Natural killer cell (primary cell): Measurements from ENCODE around the gene ASIC2. TPM values are rescaled to one million over a fixed set of nuclear protein-coding genes. Genes with fewer than 3 reads are reported as not detected.

Source experiments
- ATAC-seq, 3 donors: fragments of 150-1000 bp in 2 of 3; fragments of 200-7000 bp in 1 of 3; cut with Tn5 transposase; 1 replicate in 1 of 3; 2 replicates in 2 of 3; pipeline ENCODE4 v1.10.0; 2021; ENCODE audit warnings: mild to moderate bottlenecking in 2 of 3, moderate library complexity in 2 of 3
- DNase-seq, 2 donors: peaks; one replicate each; pipeline versions ENCODE4 v3.0.0 to v3.0.0-alpha.2; 2013 to 2021; ENCODE audit warnings: mixed read lengths in 1 of 2
- H3K27ac ChIP-seq: one replicate; pipeline ENCODE4 v1.5.1; 2013; ENCODE audit warnings: mild to moderate bottlenecking, low read length
- H3K27me3 ChIP-seq: one replicate; pipeline ENCODE4 v1.6.1; 2013; ENCODE audit warnings: low read length; ENCODE audit not compliant: control insufficient read depth, insufficient read depth
- H3K36me3 ChIP-seq: one replicate; pipeline ENCODE4 v1.6.1; 2013; ENCODE audit warnings: low read length; ENCODE audit not compliant: control insufficient read depth, insufficient read depth
- H3K4me1 ChIP-seq: one replicate; pipeline ENCODE4 v1.6.1; 2013; ENCODE audit warnings: low read length; ENCODE audit not compliant: control insufficient read depth, insufficient read depth
- H3K4me3 ChIP-seq: one replicate; pipeline ENCODE4 v1.5.1; 2013; ENCODE audit warnings: low read length
- H3K9me3 ChIP-seq: one replicate; pipeline ENCODE4 v1.6.1; 2013; ENCODE audit warnings: low read length; ENCODE audit not compliant: control insufficient read depth, insufficient read depth
- H3K27ac Mint-ChIP-seq, 2 donors: one replicate each; pipeline ENCODE4 v1.8.0; 2022; ENCODE audit warnings: mild to moderate bottlenecking in 2 of 2, mixed read lengths in 2 of 2, moderate library complexity in 1 of 2
- H3K27me3 Mint-ChIP-seq, 2 donors: one replicate each; pipeline ENCODE4 v1.8.0; 2022; ENCODE audit warnings: low read depth in 2 of 2, mixed read lengths in 2 of 2
- H3K36me3 Mint-ChIP-seq: one replicate; pipeline ENCODE4 v1.8.0; 2022; ENCODE audit warnings: mixed read lengths
- H3K4me1 Mint-ChIP-seq, 2 donors: one replicate each; pipeline ENCODE4 v1.8.0; 2022; ENCODE audit warnings: mixed read lengths in 2 of 2
- H3K4me3 Mint-ChIP-seq: one replicate; pipeline ENCODE4 v1.8.0; 2022; ENCODE audit warnings: mild to moderate bottlenecking, moderate library complexity, mixed read lengths
- H3K9me3 Mint-ChIP-seq, 2 donors: one replicate each; pipeline ENCODE4 v1.8.0; 2022; ENCODE audit warnings: mixed read lengths in 2 of 2
- WGBS: methylation state at CpG from one replicate; pipeline ENCODE4 v1.1.7; 2013; ENCODE audit warnings: missing lambda C conversion rate; ENCODE audit not compliant: insufficient coverage; 5-methylcytosine and 5-hydroxymethylcytosine counted together
- intact Hi-C: fragments of 100-400 bp; cut with micrococcal nuclease; formaldehyde crosslinking; loops from one replicate; pipeline ENCODE4 v1.14.2; 2022
- total RNA-seq, 4 donors: library from RNA; stranded (reverse); fragments of 120-200 nt in 1 of 4; gene quantifications; one replicate each; pipeline versions ENCODE4 v1.2.3 to v1.2.4, GENCODE V29; 2013 to 2022
- TF ChIP-seq, protein P1 (sequence below): fragments of 200-600 bp; IDR thresholded peaks from one replicate; pipeline ENCODE4 v1.8.0; 2022; ENCODE audit warnings: antibody characterized with exemption

ASIC2 gene
- total RNA-seq, 3 donors from 2014 or later (not counting 1 experiment from before 2014, with no cell fraction given), result not detected

DNA sequence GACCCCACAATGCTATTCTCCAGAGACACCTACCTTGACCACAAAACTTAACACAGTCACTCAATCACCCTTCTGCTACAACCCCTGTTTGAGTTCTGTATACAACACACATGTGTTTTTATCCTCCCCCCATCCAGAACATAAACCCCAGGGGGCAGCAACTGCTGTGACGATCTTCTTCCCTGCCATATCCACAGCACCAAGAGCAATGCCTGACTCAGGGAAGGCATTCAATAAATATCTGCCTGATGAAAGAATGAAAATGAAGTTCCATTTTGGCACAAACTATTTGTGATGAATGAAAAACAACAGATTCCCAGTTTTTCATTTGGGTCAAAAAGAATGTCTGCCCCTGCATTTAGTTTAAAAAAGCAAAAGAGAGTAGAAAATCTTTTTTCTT, 27.0 kb downstream of the ASIC2 start:
- intact Hi-C loops, result no loop called here
- H3K9me3 Mint-ChIP-seq, result peaks cover 0 to 3% of the 10 kb centered on the region in 2 donors

DNA sequence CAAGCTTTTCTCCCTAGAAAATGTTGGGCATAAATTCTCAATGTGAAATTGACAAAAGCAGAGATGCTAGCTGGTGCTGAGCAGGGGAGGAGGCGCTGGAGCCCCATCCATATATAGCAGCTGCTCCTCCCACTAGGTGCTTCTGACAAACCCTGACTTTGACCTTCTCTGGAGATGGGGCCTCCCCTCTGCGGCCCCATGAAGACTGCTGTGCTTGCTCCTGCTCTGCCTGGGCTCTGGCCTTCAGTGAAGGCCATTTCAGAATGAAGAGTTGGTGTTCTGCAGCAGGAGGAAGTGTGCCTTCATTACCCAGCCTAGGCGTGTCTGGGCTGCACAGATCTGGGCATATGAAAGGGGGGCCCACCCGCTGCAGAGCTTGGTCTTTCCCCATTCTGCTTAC, 29.7 kb downstream of the ASIC2 start:
- Mint-ChIP-seq H3K9me3 (no peaks in the 10 kb centered on the region), H3K4me1 (no peaks in the 10 kb centered on the region), H3K27me3 (peaks cover 9 to 17% of the 10 kb centered on the region in 2 donors), H3K27ac (no peak overlapping the region), H3K36me3 (no peaks in the 10 kb centered on the region), H3K4me3 (no peak overlapping the region)
- Histone ChIP-seq H3K4me3 (no peak overlapping the region), H3K9me3 (no peaks in the 10 kb centered on the region), H3K36me3 (no peaks in the 10 kb centered on the region), H3K27me3 (no peaks in the 10 kb centered on the region), H3K27ac (no peak overlapping the region), H3K4me1 (no peaks in the 10 kb centered on the region)
- 79% methylated on average over 4 of the region's 4 CpGs for whole genome bisulfite sequencing
- intact Hi-C loops, result no loop called here
- ATAC-seq (no peak), DNase-seq (no peak)
- TF ChIP-seq, protein P1, sequence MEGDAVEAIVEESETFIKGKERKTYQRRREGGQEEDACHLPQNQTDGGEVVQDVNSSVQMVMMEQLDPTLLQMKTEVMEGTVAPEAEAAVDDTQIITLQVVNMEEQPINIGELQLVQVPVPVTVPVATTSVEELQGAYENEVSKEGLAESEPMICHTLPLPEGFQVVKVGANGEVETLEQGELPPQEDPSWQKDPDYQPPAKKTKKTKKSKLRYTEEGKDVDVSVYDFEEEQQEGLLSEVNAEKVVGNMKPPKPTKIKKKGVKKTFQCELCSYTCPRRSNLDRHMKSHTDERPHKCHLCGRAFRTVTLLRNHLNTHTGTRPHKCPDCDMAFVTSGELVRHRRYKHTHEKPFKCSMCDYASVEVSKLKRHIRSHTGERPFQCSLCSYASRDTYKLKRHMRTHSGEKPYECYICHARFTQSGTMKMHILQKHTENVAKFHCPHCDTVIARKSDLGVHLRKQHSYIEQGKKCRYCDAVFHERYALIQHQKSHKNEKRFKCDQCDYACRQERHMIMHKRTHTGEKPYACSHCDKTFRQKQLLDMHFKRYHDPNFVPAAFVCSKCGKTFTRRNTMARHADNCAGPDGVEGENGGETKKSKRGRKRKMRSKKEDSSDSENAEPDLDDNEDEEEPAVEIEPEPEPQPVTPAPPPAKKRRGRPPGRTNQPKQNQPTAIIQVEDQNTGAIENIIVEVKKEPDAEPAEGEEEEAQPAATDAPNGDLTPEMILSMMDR, result no peak

More for the DNA sequence above, 27.0 kb downstream of the ASIC2 start:
- H3K27me3 ChIP-seq, result no peaks in the 10 kb centered on the region
- Mint-ChIP-seq H3K4me1 (no peaks in the 10 kb centered on the region), H3K4me3 (no peak overlapping the region), H3K27me3 (peaks cover 11 to 13% of the 10 kb centered on the region in 2 donors), H3K27ac (no peak overlapping the region), H3K36me3 (no peaks in the 10 kb centered on the region)
- H3K4me3 ChIP-seq, result no peak overlapping the region
- 75% methylated on average over 1 of the region's 1 CpG for WGBS
- ATAC-seq, result no peak
- H3K27ac ChIP-seq, result no peak overlapping the region
- no peaks in the 10 kb centered on the region for H3K9me3 ChIP-seq
- H3K4me1 ChIP-seq, result no peaks in the 10 kb centered on the region
- no peak for DNase-seq
- TF ChIP-seq, protein P1, result no peak
- no peaks in the 10 kb centered on the region for H3K36me3 ChIP-seq

DNA sequence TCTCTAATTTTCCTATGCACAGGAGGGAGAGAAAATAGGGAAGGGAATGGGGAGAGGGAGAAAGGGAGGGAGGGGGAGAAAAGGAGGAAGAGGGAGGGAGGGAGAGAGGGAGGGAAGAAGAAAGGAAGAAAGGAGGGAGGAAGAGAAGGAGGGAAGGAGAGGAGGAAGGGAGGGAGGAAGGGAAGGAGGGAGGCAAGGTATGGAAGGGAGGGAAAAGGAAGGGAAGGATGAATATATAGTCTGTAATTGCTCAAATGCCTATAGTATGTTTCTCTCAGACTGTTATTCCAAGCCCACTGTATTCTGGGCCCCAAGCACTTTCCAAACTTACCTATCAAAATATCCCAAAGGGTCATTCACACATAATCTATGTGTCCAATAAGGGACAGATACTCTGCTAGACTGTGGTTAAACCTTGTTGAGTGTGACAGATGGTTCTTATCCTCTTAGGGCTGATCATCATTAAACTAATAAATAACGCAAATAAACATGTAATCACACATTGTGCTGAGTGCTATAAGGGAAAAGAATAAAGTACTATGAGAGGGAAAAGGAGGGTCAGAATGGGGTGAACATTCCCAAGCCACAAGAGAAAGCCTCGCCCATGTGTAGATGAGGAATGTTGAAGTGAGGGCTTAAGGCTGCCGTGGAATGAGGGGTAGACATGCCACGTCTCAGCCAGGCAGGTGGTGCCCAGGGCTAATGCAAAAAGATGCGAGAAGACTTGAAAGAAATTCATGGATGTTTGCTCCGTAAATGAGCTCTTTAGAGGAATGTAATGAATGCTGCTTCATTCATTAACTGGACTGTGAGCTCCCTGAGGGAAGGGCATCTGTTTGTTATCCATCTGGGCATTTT, 30.6 kb downstream of the ASIC2 start:
- H3K27me3 Mint-ChIP-seq, result peaks cover 13 to 25% of the 10 kb centered on the region in 2 donors
- intact Hi-C loops, result no loop called here
- Histone ChIP-seq H3K36me3 (no peaks in the 10 kb centered on the region), H3K27ac (no peak overlapping the region), H3K4me3 (no peak overlapping the region), H3K4me1 (no peaks in the 10 kb centered on the region), H3K9me3 (no peaks in the 10 kb centered on the region), H3K27me3 (no peaks in the 10 kb centered on the region)
- no peaks in the 10 kb centered on the region for H3K9me3 Mint-ChIP-seq
- TF ChIP-seq, protein P1, result no peak
- no peak overlapping the region for H3K4me3 Mint-ChIP-seq
- no peak for ATAC-seq
- 74% methylated on average over 5 of the region's 6 CpGs for WGBS
- no peaks in the 10 kb centered on the region for H3K36me3 Mint-ChIP-seq
- no peak overlapping the region for H3K27ac Mint-ChIP-seq
- no peaks in the 10 kb centered on the region for H3K4me1 Mint-ChIP-seq
- DNase-seq, result no peak
